ENCODE results near the gene PLCG2.
"Not testable (repeated sequence)": the region's sequence is repeated elsewhere in the genome, so short reads cannot be mapped to it uniquely, and the experiment has no call there.

The PLCG2 gene

GRCh38 chr16:81790277-81790676 is 11.2 kb downstream of the PLCG2 start:
- no peak for DNase-seq (ENCODE audit: low read depth)

- DNase-seq (ENCODE audit: low read depth): no peak
These were observed 11.8 kb downstream of the PLCG2 start for GRCh38 chr16:81790830-81791435.

- no peak for DNase-seq (ENCODE audit: low read depth)
These were observed 13.7 kb downstream of the PLCG2 start for GRCh38 chr16:81792828-81793227.

GRCh38 chr16:81795193-81795592 is 16.1 kb downstream of the PLCG2 start:
- DNase-seq (ENCODE audit: low read depth): no peak

GRCh38 chr16:81796035-81796434 is 16.9 kb downstream of the PLCG2 start:
- DNase-seq (ENCODE audit: low read depth): no peak

- no peak for DNase-seq (ENCODE audit: low read depth)
These were observed 17.7 kb downstream of the PLCG2 start for GRCh38 chr16:81796583-81797346.

- no peak for DNase-seq (ENCODE audit: low read depth)
These were observed 18.4 kb downstream of the PLCG2 start for GRCh38 chr16:81797443-81797842.

GRCh38 chr16:81798311-81799137 is 19.4 kb downstream of the PLCG2 start:
- no peak for DNase-seq (ENCODE audit: low read depth)

GRCh38 chr16:81799138-81799504 is 20.0 kb downstream of the PLCG2 start:
- DNase-seq (ENCODE audit: low read depth): no peak

GRCh38 chr16:81801724-81802123 is 22.6 kb downstream of the PLCG2 start:
- DNase-seq (ENCODE audit: low read depth): not testable (repeated sequence)

- DNase-seq (ENCODE audit: low read depth): no peak
These were observed 24.2 kb downstream of the PLCG2 start for GRCh38 chr16:81803332-81803731.

GRCh38 chr16:81804134-81804610 is 25.1 kb downstream of the PLCG2 start:
- DNase-seq (ENCODE audit: low read depth): no peak

- no peak for DNase-seq (ENCODE audit: low read depth)
These were observed 27.6 kb downstream of the PLCG2 start for GRCh38 chr16:81806696-81807095.

- DNase-seq (ENCODE audit: low read depth): no peak
These were observed 28.8 kb downstream of the PLCG2 start for GRCh38 chr16:81807767-81808358.

- no peak for DNase-seq (ENCODE audit: low read depth)
These were observed 29.9 kb downstream of the PLCG2 start for GRCh38 chr16:81808933-81809480.

- DNase-seq (ENCODE audit: low read depth): no peak
These were observed 30.5 kb downstream of the PLCG2 start for GRCh38 chr16:81809567-81809966.

- DNase-seq (ENCODE audit: low read depth): no peak
These were observed 31.3 kb downstream of the PLCG2 start for GRCh38 chr16:81810361-81810760.

GRCh38 chr16:81810894-81811538 is 31.9 kb downstream of the PLCG2 start:
- DNase-seq (ENCODE audit: low read depth): no peak

- no peak for DNase-seq (ENCODE audit: low read depth)
These were observed 34.6 kb downstream of the PLCG2 start for GRCh38 chr16:81813648-81814047.

- no peak for DNase-seq (ENCODE audit: low read depth)
These were observed 35.8 kb downstream of the PLCG2 start for GRCh38 chr16:81814751-81815428.

- no peak for DNase-seq (ENCODE audit: low read depth)
These were observed 36.3 kb downstream of the PLCG2 start for GRCh38 chr16:81815429-81815766.
